ENCODE data around the gene ELOVL7. TPM values are rescaled to one million over a fixed set of nuclear protein-coding genes. Genes with fewer than 3 reads are reported as not detected.

The ELOVL7 gene
- polyA plus RNA-seq, 3 donors = 0.21 to 0.36 (median 0.33) TPM

GRCh38 chr5:60703944-60704343 lies 140.1 kb downstream of the ELOVL7 start:
- Histone ChIP-seq H2AFZ (ENCODE audit: insufficient read depth, low read depth, low read length, poor library complexity, severe bottlenecking) (no peak overlapping the region), H4K20me1 (ENCODE audit: insufficient read depth, low read length) (no peaks in the 10 kb centered on the region), H3K36me3 (replicated peaks in 1 of 2; ENCODE audit: control insufficient read depth in 1 of 2, insufficient read depth in 2 of 2, low read length in 2 of 2) (no peaks in the 10 kb centered on the region), H3K27ac (ENCODE audit: low read depth in 1 of 2, low read length in 2 of 2) (no peak overlapping the region), H3K4me2 (replicated peaks; ENCODE audit: extremely low read depth, low read length, poor library complexity, severe bottlenecking) (no peak overlapping the region), H3K4me1 (ENCODE audit: control insufficient read depth in 1 of 2, insufficient read depth in 2 of 2, low read length in 2 of 2) (peaks cover 15 to 16% of the 10 kb centered on the region in 2 donors), H3K79me2 (ENCODE audit: insufficient read depth, low read length) (peaks cover 10% of the 10 kb centered on the region), H3K4me3 (replicated peaks in 1 of 3; ENCODE audit: low read depth in 2 of 3, low read length in 3 of 3) (no peak overlapping the region), H3K27me3 (ENCODE audit: control insufficient read depth in 2 of 2, insufficient read depth in 2 of 2, low read length in 2 of 2) (no peaks in the 10 kb centered on the region), H3K9me3 (replicated peaks in 1 of 2; ENCODE audit: control insufficient read depth in 1 of 2, insufficient read depth in 1 of 2, low read length in 2 of 2) (no peaks in the 10 kb centered on the region), H3K9ac (ENCODE audit: insufficient read depth, low read length, poor library complexity, severe bottlenecking) (no peak overlapping the region)
- Mint-ChIP-seq H3K9me3 (no peaks in the 10 kb centered on the region), H3K4me3 (no peak overlapping the region), H3K4me1 (peaks cover 18% of the 10 kb centered on the region), H3K27me3 (ENCODE audit: low read depth in 3 of 3) (peaks cover 2 to 13% (median 6%) of the 10 kb centered on the region in 3 donors), H3K36me3 (no peaks in the 10 kb centered on the region), H3K27ac (no peak overlapping the region)
- TF ChIP-seq, protein P1, sequence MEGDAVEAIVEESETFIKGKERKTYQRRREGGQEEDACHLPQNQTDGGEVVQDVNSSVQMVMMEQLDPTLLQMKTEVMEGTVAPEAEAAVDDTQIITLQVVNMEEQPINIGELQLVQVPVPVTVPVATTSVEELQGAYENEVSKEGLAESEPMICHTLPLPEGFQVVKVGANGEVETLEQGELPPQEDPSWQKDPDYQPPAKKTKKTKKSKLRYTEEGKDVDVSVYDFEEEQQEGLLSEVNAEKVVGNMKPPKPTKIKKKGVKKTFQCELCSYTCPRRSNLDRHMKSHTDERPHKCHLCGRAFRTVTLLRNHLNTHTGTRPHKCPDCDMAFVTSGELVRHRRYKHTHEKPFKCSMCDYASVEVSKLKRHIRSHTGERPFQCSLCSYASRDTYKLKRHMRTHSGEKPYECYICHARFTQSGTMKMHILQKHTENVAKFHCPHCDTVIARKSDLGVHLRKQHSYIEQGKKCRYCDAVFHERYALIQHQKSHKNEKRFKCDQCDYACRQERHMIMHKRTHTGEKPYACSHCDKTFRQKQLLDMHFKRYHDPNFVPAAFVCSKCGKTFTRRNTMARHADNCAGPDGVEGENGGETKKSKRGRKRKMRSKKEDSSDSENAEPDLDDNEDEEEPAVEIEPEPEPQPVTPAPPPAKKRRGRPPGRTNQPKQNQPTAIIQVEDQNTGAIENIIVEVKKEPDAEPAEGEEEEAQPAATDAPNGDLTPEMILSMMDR (IDR thresholded peaks at IDR 0.05) = no peak
- intact Hi-C loops (cut with micrococcal nuclease) = loop anchor here in 1 of 2 donors (5.0 kb wide), 1 partner anchor 238 kb away; no protein-coding TSS in a partner anchor
- no peak for DNase-seq
- WGBS (ENCODE audit: insufficient coverage) = no CpG with 5 or more reads among the region's 2 CpGs

Other genes starting within 250 kb of the ELOVL7 start
- gene DEPDC1B, start 144.1 kb downstream of the ELOVL7 start, polyA plus RNA-seq = under 1 TPM; 0.11 to 0.56 (median 0.14) TPM
- 10 to 100 TPM in 2 of 3 donors, 1 to 10 TPM in 1; 5.5 to 16.8 (median 10.6) TPM for gene ERCC8, start 100.8 kb upstream of the ELOVL7 start, polyA plus RNA-seq
- gene NDUFAF2, start 100.9 kb upstream of the ELOVL7 start, polyA plus RNA-seq = 10 to 100 TPM in 2 of 3 donors, 1 to 10 TPM in 1; 5.9 to 29.5 (median 25.0) TPM